IMR-90 (cell line): Measurements from ENCODE around the gene TIGD1. TPM values are rescaled to one million over a fixed set of nuclear protein-coding genes. Genes with fewer than 3 reads are reported as not detected.

ENCODE experiments used
- ATAC-seq: fragments of 200-7000 bp; cut with Tn5 transposase; 2 replicates; pipeline ENCODE4 v1.9.1; 2020; ENCODE audit warnings: low read depth, mild to moderate bottlenecking, moderate library complexity
- BruUV-seq: library from RNA; stranded (reverse); fragments of 400-500 nt; replicated peaks from 2 replicates; lab custom pipeline; 2021; lab: Mats Ljungman, UMichigan
- CTCF ChIA-PET: fragments of 300-600 bp; formaldehyde crosslinking; extraction: SDS; loops from one replicate; lab custom pipeline; 2021; ENCODE audit warnings: antibody characterized with exemption; lab: Yijun Ruan, JAX
- POLR2A ChIA-PET: fragments of 300-600 bp; sonication (Branson Sonifier 250); formaldehyde crosslinking; loops from one replicate; lab custom pipeline; 2022; ENCODE audit warnings: antibody characterized with exemption; ENCODE audit not compliant: unreplicated experiment; lab: Charles Lee
- DNase-seq: peaks from one replicate; pipeline ENCODE4 v3.0.0; 2013
- H2AFZ ChIP-seq: replicated peaks from 2 replicates; pipeline ENCODE3; 2013; ENCODE audit warnings: low read length, mild to moderate bottlenecking; ENCODE audit not compliant: poor library complexity
- H2AK5ac ChIP-seq: 2 replicates; pipeline ENCODE4 v1.6.1; 2013; ENCODE audit warnings: low read depth, low read length, inconsistent platforms
- H2AK9ac ChIP-seq: replicated peaks from 2 replicates; pipeline ENCODE3; 2013; ENCODE audit warnings: mild to moderate bottlenecking, low read depth, low read length, moderate library complexity; ENCODE audit not compliant: poor library complexity
- H2BK120ac ChIP-seq: 2 replicates; pipeline ENCODE4 v1.6.1; 2013; ENCODE audit warnings: low read depth, low read length, inconsistent platforms
- H2BK15ac ChIP-seq: 3 replicates; pipeline ENCODE4 v1.6.1; 2013; ENCODE audit warnings: low read depth, low read length, inconsistent platforms
- H2BK20ac ChIP-seq: 2 replicates; pipeline ENCODE4 v1.6.1; 2013; ENCODE audit warnings: low read depth, mild to moderate bottlenecking, inconsistent platforms, low read length, moderate library complexity
- H2BK5ac ChIP-seq: 2 replicates; pipeline ENCODE4 v1.6.1; 2013; ENCODE audit warnings: mild to moderate bottlenecking, low read depth, low read length, inconsistent platforms; ENCODE audit not compliant: poor library complexity, severe bottlenecking
- H3K14ac ChIP-seq: replicated peaks from 2 replicates; pipeline ENCODE4 v1.6.1; 2013; ENCODE audit warnings: low read depth, low read length, inconsistent platforms
- H3K18ac ChIP-seq: 2 replicates; pipeline ENCODE4 v1.6.1; 2013; ENCODE audit warnings: low read depth, low read length, control low read depth
- H3K23ac ChIP-seq: 2 replicates; pipeline ENCODE4 v1.6.1; 2013; ENCODE audit warnings: low read depth, low read length, inconsistent platforms
- H3K27ac ChIP-seq: 2 replicates; pipeline ENCODE4 v1.5.1; 2013; ENCODE audit warnings: mild to moderate bottlenecking, control low read depth, low read length; ENCODE audit not compliant: insufficient read depth
- H3K27me3 ChIP-seq: 2 replicates; pipeline ENCODE4 v1.6.1; 2013; ENCODE audit warnings: low read length; ENCODE audit not compliant: control insufficient read depth, insufficient read depth
- H3K36me3 ChIP-seq: 2 replicates; pipeline ENCODE4 v1.6.1; 2013; ENCODE audit warnings: low read length, mixed read lengths; ENCODE audit not compliant: control insufficient read depth, insufficient read depth
- H3K4ac ChIP-seq: 2 replicates; pipeline ENCODE4 v1.6.1; 2013; ENCODE audit warnings: low read depth, low read length, inconsistent platforms
- H3K4me1 ChIP-seq: 2 replicates; pipeline ENCODE4 v1.6.1; 2013; ENCODE audit warnings: low read length, mixed read lengths; ENCODE audit not compliant: control insufficient read depth, insufficient read depth
- H3K4me2 ChIP-seq: 2 replicates; pipeline ENCODE4 v1.6.1; 2013; ENCODE audit warnings: low read depth, mild to moderate bottlenecking, control low read depth, low read length, moderate library complexity
- H3K4me3 ChIP-seq: 2 replicates; pipeline ENCODE4 v1.5.1; 2013; ENCODE audit warnings: low read depth, mild to moderate bottlenecking, control low read depth, low read length, moderate library complexity; ENCODE audit not compliant: insufficient read depth
- H3K56ac ChIP-seq: 2 replicates; pipeline ENCODE4 v1.6.1; 2013; ENCODE audit warnings: low read length, inconsistent platforms; ENCODE audit not compliant: insufficient read depth; ENCODE audit errors: extremely low read depth
- H3K79me1 ChIP-seq, 2 experiments: 2 replicates each; pipeline ENCODE4 v1.6.1; 2013; ENCODE audit warnings: low read length in 2 of 2, inconsistent platforms in 1 of 2, low read depth in 1 of 2
- H3K9ac ChIP-seq: 2 replicates; pipeline ENCODE4 v1.6.1; 2013; ENCODE audit warnings: low read depth, low read length, control low read depth
- H3K9me1 ChIP-seq: 2 replicates; pipeline ENCODE4 v1.6.1; 2013; ENCODE audit warnings: low read length, inconsistent platforms; ENCODE audit not compliant: insufficient read depth
- H3K9me3 ChIP-seq: 2 replicates; pipeline ENCODE4 v1.6.1; 2013; ENCODE audit warnings: low read length; ENCODE audit not compliant: control insufficient read depth, insufficient read depth
- H4K20me1 ChIP-seq: 2 replicates; pipeline ENCODE4 v1.6.1; 2013; ENCODE audit warnings: low read length, inconsistent platforms; ENCODE audit not compliant: insufficient read depth
- H4K5ac ChIP-seq: 2 replicates; pipeline ENCODE4 v1.6.1; 2013; ENCODE audit warnings: mild to moderate bottlenecking, low read depth, low read length, control low read depth
- H4K8ac ChIP-seq, 2 experiments: 2 replicates each; pipeline ENCODE4 v1.6.1; 2013; ENCODE audit warnings: low read depth in 2 of 2, low read length in 2 of 2, control low read depth in 1 of 2, inconsistent platforms in 1 of 2
- H4K91ac ChIP-seq: 2 replicates; pipeline ENCODE4 v1.6.1; 2013; ENCODE audit warnings: low read depth, low read length, inconsistent platforms; ENCODE audit not compliant: insufficient read depth
- BHLHE40 ChIP-seq: fragments of 150-350 bp; IDR thresholded peaks from 2 replicates; pipeline ENCODE4 v1.6.1; 2016; ENCODE audit warnings: mild to moderate bottlenecking, low read depth, low read length
- FOS ChIP-seq: fragments of 150-350 bp; IDR thresholded peaks from 2 replicates; pipeline ENCODE4 v1.6.1; 2016; ENCODE audit warnings: low read depth, low read length
- MAFK ChIP-seq: IDR thresholded peaks from 2 replicates; pipeline ENCODE4 v1.6.1; 2012; ENCODE audit warnings: low read depth, low read length, improper control_type of control experiment
- POLR2A ChIP-seq: IDR thresholded peaks from 2 replicates; pipeline ENCODE4 v1.6.1; 2012; ENCODE audit warnings: mild to moderate bottlenecking, low read depth, low read length
- SMC3 ChIP-seq: fragments of 150-350 bp; IDR thresholded peaks from 2 replicates; pipeline ENCODE4 v1.6.1; 2016; ENCODE audit warnings: low read depth, mild to moderate bottlenecking, antibody characterized with exemption, low read length, moderate library complexity
- USF2 ChIP-seq: fragments of 150-350 bp; IDR thresholded peaks from 2 replicates; pipeline ENCODE4 v1.6.1; 2017; ENCODE audit warnings: mild to moderate bottlenecking, antibody characterized with exemption, low read length, low read depth
- WGBS, 2 experiments: methylation state at CpG; one replicate each; pipeline versions ENCODE4 v1.1.5 to v1.1.7; 2013; ENCODE audit warnings: missing lambda C conversion rate in 2 of 2; ENCODE audit not compliant: insufficient read length in 1 of 2; ENCODE audit errors: extremely low coverage in 2 of 2; 5-methylcytosine and 5-hydroxymethylcytosine counted together
- dilution Hi-C: fragments of 300-500 bp; cut with HindIII; formaldehyde crosslinking; loops from one replicate; pipeline ENCODE4 v1.14.3; 2018; ENCODE audit warnings: low sequenced_read_pairs; ENCODE audit not compliant: unreplicated experiment
- in situ Hi-C: fragments of 300-500 bp; cut with MboI; formaldehyde crosslinking; loops from 3 replicates; pipeline ENCODE4 v1.14.3; 2019; ENCODE audit warnings: low sequenced_read_pairs, inconsistent platforms, mixed read lengths
- intact Hi-C: fragments of 100-400 bp; cut with micrococcal nuclease; formaldehyde crosslinking; loops from 2 replicates; pipeline ENCODE4 v1.10.0; 2022
- polyA plus RNA-seq, 3 experiments: library from polyadenylated mRNA; depleted of rRNA; stranded (reverse); fragments of >200 nt; gene quantifications; 2 replicates each; pipeline ENCODE4 v1.2.3, GENCODE V29; 2012; ENCODE audit warnings: low replicate concordance in 1 of 3
- total RNA-seq: library from RNA; depleted of rRNA; stranded (reverse); fragments of >200 nt; gene quantifications from 2 replicates; pipeline ENCODE4 v1.2.3, GENCODE V29; 2012

The TIGD1 gene
- total and polyA plus RNA-seq, 2 of the 4 experiments (the other 2 are of a cell fraction): 2.7 to 2.9 TPM

GRCh38 chr2:232587512-232587911 is 37.2 kb upstream of the TIGD1 start:
- H4K5ac ChIP-seq: no peak overlapping the region
- no peak overlapping the region for H2BK120ac ChIP-seq
- no peak overlapping the region for H4K91ac ChIP-seq
- DNase-seq: no peak
- no peak for ATAC-seq
- H3K14ac ChIP-seq: no peak overlapping the region
- H3K4ac ChIP-seq: no peak overlapping the region
- H4K8ac ChIP-seq: no peak overlapping the region
- POLR2A ChIA-PET: no interaction called here
- H3K4me2 ChIP-seq: no peak overlapping the region
- BruUV-seq: no TSS peak
- H2AK9ac ChIP-seq: no peak overlapping the region
- no peak overlapping the region for H3K27ac ChIP-seq
- H4K20me1 ChIP-seq: no peaks in the 10 kb centered on the region
- H3K4me1 ChIP-seq: peaks cover 3% of the 10 kb centered on the region
- no peak overlapping the region for H3K23ac ChIP-seq
- no CpG with 5 or more reads among the region's 7 CpGs for WGBS, 2 experiments
- no peak overlapping the region for H3K56ac ChIP-seq
- TF ChIP-seq USF2: no peak
- no peak for TF ChIP-seq POLR2A
- TF ChIP-seq SMC3: no peak
- TF ChIP-seq FOS: no peak
- TF ChIP-seq BHLHE40: no peak
- no peak for TF ChIP-seq MAFK
- no peak overlapping the region for H2AFZ ChIP-seq
- H2BK5ac ChIP-seq: no peak overlapping the region
- H3K18ac ChIP-seq: no peak overlapping the region
- in situ Hi-C loops: no loop called here
- CTCF ChIA-PET: no interaction called here
- no peaks in the 10 kb centered on the region for H3K36me3 ChIP-seq
- no peak overlapping the region for H2BK20ac ChIP-seq
- H3K4me3 ChIP-seq: no peak overlapping the region
- no peak overlapping the region for H3K9ac ChIP-seq
- intact Hi-C loops: no loop called here
- no peaks in the 10 kb centered on the region for H3K9me3 ChIP-seq
- peaks cover 6% of the 10 kb centered on the region; the same call in 1 of the 2 replicates for H3K9me1 ChIP-seq
- H3K27me3 ChIP-seq: no peaks in the 10 kb centered on the region
- H2AK5ac ChIP-seq: no peak overlapping the region
- dilution Hi-C loops: no loop called here
- no peak overlapping the region for H2BK15ac ChIP-seq
- H3K79me1 ChIP-seq: no peaks in the 10 kb centered on the region
